ENCODE data around the gene LDLRAD2. TPM values are rescaled to one million over a fixed set of nuclear protein-coding genes. Genes with fewer than 3 reads are reported as not detected.
"Not testable (repeated sequence)": the region's sequence is repeated elsewhere in the genome, so short reads cannot be mapped to it uniquely, and the experiment has no call there.

LDLRAD2 gene
- 1.5 TPM for total RNA-seq
- 1 to 10 TPM; 4.7 to 9.1 (median 6.8) TPM for polyA plus RNA-seq (ENCODE audit: insufficient read depth in 1 of 8, insufficient read length in 8 of 8, low replicate concordance in 1 of 8)
- long read RNA-seq, donor 1, partial matches to known transcripts = 19 of 19 reads
- long read RNA-seq, donor 1, other reads (novel, unspliced or antisense) = 0 of 19 reads
- long read RNA-seq, donor 2 = 0 reads
- long read RNA-seq, donor 3 = 0 reads
- long read RNA-seq, donor 4, partial matches to known transcripts = 74 of 74 reads
- long read RNA-seq, donor 4, other reads (novel, unspliced or antisense) = 0 of 74 reads
- long read RNA-seq, donor 5, partial matches to known transcripts = 129 of 129 reads
- long read RNA-seq, donor 5, other reads (novel, unspliced or antisense) = 0 of 129 reads
- long read RNA-seq, donor 6 = 0 reads
- long read RNA-seq, donor 7, partial matches to known transcripts = 33 of 33 reads
- long read RNA-seq, donor 7, other reads (novel, unspliced or antisense) = 0 of 33 reads
- long read RNA-seq, donor 8, partial matches to known transcripts = 42 of 42 reads
- long read RNA-seq, donor 8, other reads (novel, unspliced or antisense) = 0 of 42 reads
- long read RNA-seq, donor 9, partial matches to known transcripts = 78 of 78 reads
- long read RNA-seq, donor 9, other reads (novel, unspliced or antisense) = 0 of 78 reads
- long read RNA-seq, donor 10 = 0 reads
- long read RNA-seq, donor 11, partial matches to known transcripts = 66 of 66 reads
- long read RNA-seq, donor 11, other reads (novel, unspliced or antisense) = 0 of 66 reads

- WGBS (ENCODE audit: insufficient coverage) = 50% methylated on average over 2 of the region's 2 CpGs
- no peak within 1 kb of the TSS for H3K4me3 ChIP-seq (ENCODE audit: low read length)
- H3K27ac ChIP-seq (ENCODE audit: low read length) = no peak within 1 kb of the TSS
- no peaks in the 10 kb centered on the region for H3K36me3 ChIP-seq (ENCODE audit: control insufficient read depth, insufficient read depth, low read length)
- H3K9me3 ChIP-seq (replicated peaks; ENCODE audit: control insufficient read depth, low read depth, low read length) = peaks cover 2% of the 10 kb centered on the region
- DNase-seq = peak; percentile 67
- peaks cover 19% of the 10 kb centered on the region for H3K4me1 ChIP-seq (ENCODE audit: control insufficient read depth, insufficient read depth, low read length)
- peaks cover 3% of the 10 kb centered on the region for H3K27me3 ChIP-seq (ENCODE audit: control insufficient read depth, insufficient read depth, low read length)
These were observed at the start of gene LDLRAD2 for GRCh38 chr1:21811875-21812305. Gene LDLRAD2 (plus strand): TSS chr1:21812265. CDS start chr1:21812452, 187 bp downstream.

GRCh38 chr1:21763236-21763635 is 48.8 kb upstream of the LDLRAD2 start:
- H3K27me3 ChIP-seq (ENCODE audit: control insufficient read depth, insufficient read depth, low read length) = no peaks in the 10 kb centered on the region
- H3K36me3 ChIP-seq (ENCODE audit: control insufficient read depth, insufficient read depth, low read length) = no peaks in the 10 kb centered on the region
- no peak overlapping the region for H3K27ac ChIP-seq (ENCODE audit: low read length)
- H3K4me3 ChIP-seq (ENCODE audit: low read length) = no peak overlapping the region
- no peaks in the 10 kb centered on the region for H3K9me3 ChIP-seq (replicated peaks; ENCODE audit: control insufficient read depth, low read depth, low read length)
- peaks cover 11% of the 10 kb centered on the region for H3K4me1 ChIP-seq (ENCODE audit: control insufficient read depth, insufficient read depth, low read length)
- no peak for DNase-seq
- 72% methylated on average over 2 of the region's 10 CpGs for WGBS (ENCODE audit: insufficient coverage)

- H3K9me3 ChIP-seq (replicated peaks; ENCODE audit: control insufficient read depth, low read depth, low read length) = no peaks in the 10 kb centered on the region
- no peak for DNase-seq
- H3K4me3 ChIP-seq (ENCODE audit: low read length) = no peak overlapping the region
- H3K27me3 ChIP-seq (ENCODE audit: control insufficient read depth, insufficient read depth, low read length) = no peaks in the 10 kb centered on the region
- H3K4me1 ChIP-seq (ENCODE audit: control insufficient read depth, insufficient read depth, low read length) = peaks cover 11% of the 10 kb centered on the region
- 71% methylated on average over 3 of the region's 7 CpGs for WGBS (ENCODE audit: insufficient coverage)
- no peak overlapping the region for H3K27ac ChIP-seq (ENCODE audit: low read length)
- H3K36me3 ChIP-seq (ENCODE audit: control insufficient read depth, insufficient read depth, low read length) = no peaks in the 10 kb centered on the region
These were observed 48.2 kb upstream of the LDLRAD2 start for GRCh38 chr1:21763694-21764419.

DNA sequence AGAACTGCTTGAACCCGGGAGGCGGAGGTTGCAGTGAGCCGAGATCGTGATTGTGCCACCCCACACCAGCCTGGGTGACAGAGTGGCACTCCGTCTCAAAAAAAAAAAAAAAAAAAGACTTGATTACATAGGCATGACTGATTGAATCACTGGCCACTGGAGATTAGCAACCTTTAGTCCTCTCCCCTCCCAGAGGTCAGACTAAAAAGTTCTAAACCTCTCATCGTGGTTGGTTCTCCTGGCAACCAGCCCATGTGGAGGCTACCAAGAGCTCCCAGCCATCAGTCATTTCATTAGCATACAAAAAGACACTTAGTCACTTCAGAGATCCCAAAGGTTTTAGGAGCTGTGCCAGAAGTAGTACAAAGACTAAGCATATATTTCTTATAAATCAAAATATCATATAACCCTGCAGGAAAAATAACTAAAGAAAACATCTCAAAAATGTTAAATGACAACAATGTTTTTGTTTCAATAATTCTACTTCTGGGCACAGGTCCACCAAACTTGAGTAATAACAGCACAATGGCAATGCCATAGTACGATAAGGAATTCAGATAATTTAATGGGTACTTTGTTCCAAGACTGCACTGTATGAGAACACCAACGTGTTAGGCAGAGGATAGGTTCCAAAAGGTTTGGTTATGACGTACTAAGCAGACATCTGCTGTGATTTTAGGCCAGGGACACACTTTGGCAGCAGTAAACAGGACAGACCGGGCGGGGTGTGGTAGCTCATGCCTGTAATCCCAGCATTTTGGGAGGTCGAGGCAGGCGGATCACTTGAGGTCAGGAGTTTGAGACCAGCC is 47.2 kb upstream of the LDLRAD2 start:
- Histone ChIP-seq H3K4me3 (ENCODE audit: low read length) (no peak overlapping the region), H3K9me3 (replicated peaks; ENCODE audit: control insufficient read depth, low read depth, low read length) (no peaks in the 10 kb centered on the region), H3K4me1 (ENCODE audit: control insufficient read depth, insufficient read depth, low read length) (peaks cover 11% of the 10 kb centered on the region), H3K36me3 (ENCODE audit: control insufficient read depth, insufficient read depth, low read length) (peaks cover 3% of the 10 kb centered on the region), H3K27ac (ENCODE audit: low read length) (peak overlapping the region; percentile 20), H3K27me3 (ENCODE audit: control insufficient read depth, insufficient read depth, low read length) (no peaks in the 10 kb centered on the region)
- peak; percentile 54 for DNase-seq
- 42% methylated on average over 5 of the region's 13 CpGs for WGBS (ENCODE audit: insufficient coverage)

DNA sequence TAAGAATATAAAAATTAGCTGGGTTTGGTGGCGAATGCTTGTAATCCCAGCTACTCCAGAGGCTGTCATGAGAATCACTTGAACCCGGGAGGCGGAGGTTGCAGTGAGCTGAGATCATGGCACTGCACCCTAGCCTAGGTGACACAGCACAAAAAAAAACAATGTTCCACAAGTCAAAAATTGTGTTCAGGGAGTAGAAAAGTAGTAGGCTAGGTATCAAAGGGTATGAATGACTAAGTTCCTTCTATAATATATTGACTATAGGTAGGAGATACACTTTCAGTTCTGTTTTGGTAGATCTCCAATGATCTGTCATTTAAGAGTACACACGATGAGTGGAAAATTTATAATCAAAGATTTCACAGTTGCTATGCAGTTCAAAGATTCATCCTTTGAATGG is 45.9 kb upstream of the LDLRAD2 start:
- Histone ChIP-seq H3K36me3 (ENCODE audit: control insufficient read depth, insufficient read depth, low read length) (peaks cover 3% of the 10 kb centered on the region), H3K4me3 (ENCODE audit: low read length) (no peak overlapping the region), H3K4me1 (ENCODE audit: control insufficient read depth, insufficient read depth, low read length) (peaks cover 11% of the 10 kb centered on the region), H3K9me3 (replicated peaks; ENCODE audit: control insufficient read depth, low read depth, low read length) (no peaks in the 10 kb centered on the region), H3K27ac (ENCODE audit: low read length) (no peak overlapping the region), H3K27me3 (ENCODE audit: control insufficient read depth, insufficient read depth, low read length) (no peaks in the 10 kb centered on the region)
- no peak for DNase-seq
- WGBS (ENCODE audit: insufficient coverage) = no CpG with 5 or more reads among the region's 4 CpGs

DNA sequence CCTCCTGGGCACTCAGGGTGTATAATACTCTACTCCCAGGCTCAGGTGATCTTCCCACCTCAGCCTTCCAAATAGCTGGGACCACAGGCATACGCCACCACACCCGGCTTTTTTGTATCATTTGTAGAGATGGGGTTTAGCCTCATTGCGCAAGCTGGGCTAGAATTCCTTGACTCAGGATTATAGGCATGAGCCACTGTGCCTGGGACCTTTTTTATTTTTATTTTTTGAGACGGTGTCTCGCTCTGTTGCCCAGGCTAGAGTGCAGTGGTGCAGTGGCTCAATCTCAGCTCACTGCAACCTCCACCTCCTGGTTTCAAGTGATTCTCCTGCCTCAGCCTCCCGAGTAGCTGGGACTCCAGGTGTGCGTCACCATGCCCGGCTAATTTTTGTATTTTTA is 45.0 kb upstream of the LDLRAD2 start:
- not testable (repeated sequence) for H3K27ac ChIP-seq (ENCODE audit: low read length); H3K27me3 ChIP-seq (ENCODE audit: control insufficient read depth, insufficient read depth, low read length); H3K4me3 ChIP-seq (ENCODE audit: low read length); H3K9me3 ChIP-seq (replicated peaks; ENCODE audit: control insufficient read depth, low read depth, low read length); DNase-seq; H3K36me3 ChIP-seq (ENCODE audit: control insufficient read depth, insufficient read depth, low read length)
- peaks cover 11% of the 10 kb centered on the region for H3K4me1 ChIP-seq (ENCODE audit: control insufficient read depth, insufficient read depth, low read length)
- WGBS (ENCODE audit: insufficient coverage) = 97% methylated on average over 4 of the region's 8 CpGs

DNA sequence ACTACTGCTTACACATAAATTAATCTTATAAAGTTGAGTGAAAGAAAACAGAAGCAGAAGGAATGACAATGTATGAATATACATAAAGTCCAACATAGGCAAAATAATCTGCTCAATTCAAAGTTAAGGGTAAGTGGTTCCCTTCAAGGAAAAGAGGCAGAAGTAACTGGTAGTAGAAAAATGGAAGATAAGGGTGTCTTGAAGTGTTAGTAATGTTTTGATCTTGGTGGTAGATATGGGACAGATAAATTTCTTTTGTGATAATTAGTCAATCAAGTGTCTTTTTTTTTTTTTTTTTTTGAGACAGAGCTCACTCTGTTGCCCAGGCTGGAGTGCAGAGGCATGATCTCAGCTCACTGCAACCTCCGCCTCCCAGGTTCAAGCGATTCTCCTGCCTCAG is 41.9 kb upstream of the LDLRAD2 start:
- no peaks in the 10 kb centered on the region for H3K9me3 ChIP-seq (replicated peaks; ENCODE audit: control insufficient read depth, low read depth, low read length)
- H3K27ac ChIP-seq (ENCODE audit: low read length) = no peak overlapping the region
- peaks cover 3% of the 10 kb centered on the region for H3K4me1 ChIP-seq (ENCODE audit: control insufficient read depth, insufficient read depth, low read length)
- no peak overlapping the region for H3K4me3 ChIP-seq (ENCODE audit: low read length)
- H3K36me3 ChIP-seq (ENCODE audit: control insufficient read depth, insufficient read depth, low read length) = peaks cover 3% of the 10 kb centered on the region
- no peaks in the 10 kb centered on the region for H3K27me3 ChIP-seq (ENCODE audit: control insufficient read depth, insufficient read depth, low read length)
- DNase-seq = no peak
- 100% methylated on average over 2 of the region's 2 CpGs for WGBS (ENCODE audit: insufficient coverage)

DNA sequence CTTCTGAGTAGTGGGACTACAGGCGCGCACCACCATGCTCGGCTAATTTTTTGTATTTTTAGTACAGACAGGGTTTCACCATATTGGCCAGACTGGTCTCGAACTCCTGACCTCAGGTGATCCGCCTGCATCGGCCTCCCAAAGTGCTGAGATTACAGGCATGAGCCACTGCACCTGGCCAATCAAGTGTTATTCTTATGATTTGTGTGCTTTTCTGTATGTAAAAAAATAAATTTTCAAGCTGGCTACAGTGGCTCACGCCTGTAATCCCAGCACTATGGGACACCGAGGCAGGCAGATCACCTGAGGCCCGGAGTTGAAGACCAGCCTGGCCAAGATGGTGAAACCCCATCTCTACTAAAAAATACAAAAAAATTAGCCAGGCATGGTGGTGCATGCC is 41.5 kb upstream of the LDLRAD2 start:
- DNase-seq; H3K36me3 ChIP-seq (ENCODE audit: control insufficient read depth, insufficient read depth, low read length): not testable (repeated sequence)
- WGBS (ENCODE audit: insufficient coverage) = 100% methylated on average over 3 of the region's 9 CpGs

DNA sequence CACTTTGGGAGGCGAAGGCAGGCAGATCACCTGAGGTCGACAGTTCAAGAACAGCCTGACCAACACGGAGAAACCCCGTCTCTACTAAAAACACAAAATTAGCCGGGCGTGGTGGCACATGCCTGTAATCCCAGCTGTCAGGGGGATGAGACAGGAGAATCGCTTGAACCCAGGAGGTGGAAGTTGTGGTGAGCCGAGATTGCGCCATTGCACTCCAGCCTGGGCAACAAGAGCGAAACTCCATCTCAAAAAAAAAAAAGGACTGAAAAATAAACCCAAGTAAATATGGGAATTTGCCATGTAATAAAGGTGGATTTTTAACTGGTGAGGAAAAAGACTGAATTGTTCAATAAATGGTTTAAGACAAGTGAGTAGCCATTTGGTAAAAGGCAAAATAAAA is 40.4 kb upstream of the LDLRAD2 start:
- H3K9me3 ChIP-seq (replicated peaks; ENCODE audit: control insufficient read depth, low read depth, low read length); H3K27ac ChIP-seq (ENCODE audit: low read length); H3K4me3 ChIP-seq (ENCODE audit: low read length); DNase-seq; H3K4me1 ChIP-seq (ENCODE audit: control insufficient read depth, insufficient read depth, low read length); H3K36me3 ChIP-seq (ENCODE audit: control insufficient read depth, insufficient read depth, low read length); H3K27me3 ChIP-seq (ENCODE audit: control insufficient read depth, insufficient read depth, low read length): not testable (repeated sequence)
- WGBS (ENCODE audit: insufficient coverage) = no CpG with 5 or more reads among the region's 10 CpGs

More for the DNA sequence above, 41.5 kb upstream of the LDLRAD2 start:
- H3K27ac ChIP-seq (ENCODE audit: low read length); H3K27me3 ChIP-seq (ENCODE audit: control insufficient read depth, insufficient read depth, low read length); H3K4me1 ChIP-seq (ENCODE audit: control insufficient read depth, insufficient read depth, low read length); H3K4me3 ChIP-seq (ENCODE audit: low read length); H3K9me3 ChIP-seq (replicated peaks; ENCODE audit: control insufficient read depth, low read depth, low read length): not testable (repeated sequence)
